ENCODE results near the gene ZNF816.
"Not testable (repeated sequence)": the region's sequence is repeated elsewhere in the genome, so short reads cannot be mapped to it uniquely, and the experiment has no call there.

ZNF816 gene

GRCh38 chr19:52945652-52946321 is 16.9 kb downstream of the ZNF816 start:
- no peaks in the 10 kb centered on the region for H3K27me3 Mint-ChIP-seq
- H3K27ac Mint-ChIP-seq, result no peak overlapping the region
- peaks cover 50% of the 10 kb centered on the region for H3K36me3 Mint-ChIP-seq (ENCODE audit: low read depth)
- peaks cover 35% of the 10 kb centered on the region for H3K9me3 Mint-ChIP-seq
- H3K4me3 Mint-ChIP-seq, result no peak overlapping the region
- peaks cover 12% of the 10 kb centered on the region for H3K4me1 Mint-ChIP-seq (ENCODE audit: low read depth)

GRCh38 chr19:52944703-52945493 is 17.8 kb downstream of the ZNF816 start:
- H3K27ac Mint-ChIP-seq, H3K4me3 Mint-ChIP-seq, H3K27me3 Mint-ChIP-seq: not testable (repeated sequence)
- H3K9me3 Mint-ChIP-seq, result peaks cover 26% of the 10 kb centered on the region
- H3K36me3 Mint-ChIP-seq (ENCODE audit: low read depth), result peaks cover 41% of the 10 kb centered on the region
- peaks cover 12% of the 10 kb centered on the region for H3K4me1 Mint-ChIP-seq (ENCODE audit: low read depth)

GRCh38 chr19:52943884-52944643 is 18.6 kb downstream of the ZNF816 start:
- no peak overlapping the region for H3K4me3 Mint-ChIP-seq
- H3K27me3 Mint-ChIP-seq, result no peaks in the 10 kb centered on the region
- peaks cover 16% of the 10 kb centered on the region for H3K4me1 Mint-ChIP-seq (ENCODE audit: low read depth)
- peaks cover 34% of the 10 kb centered on the region for H3K36me3 Mint-ChIP-seq (ENCODE audit: low read depth)
- peaks cover 19% of the 10 kb centered on the region for H3K9me3 Mint-ChIP-seq
- H3K27ac Mint-ChIP-seq, result no peak overlapping the region

- peaks cover 24% of the 10 kb centered on the region for H3K9me3 Mint-ChIP-seq
These were observed 19.4 kb downstream of the ZNF816 start for GRCh38 chr19:52943134-52943883.

GRCh38 chr19:52942386-52943133 is 20.1 kb downstream of the ZNF816 start:
- Mint-ChIP-seq H3K4me1 (ENCODE audit: low read depth) (peaks cover 25% of the 10 kb centered on the region), H3K36me3 (ENCODE audit: low read depth) (peaks cover 41% of the 10 kb centered on the region), H3K27me3 (no peaks in the 10 kb centered on the region), H3K4me3 (peak overlapping the region; percentile 94), H3K27ac (peak overlapping the region; percentile 95), H3K9me3 (peaks cover 20% of the 10 kb centered on the region)

More at GRCh38 chr19:52943134-52943883, 19.4 kb downstream of the ZNF816 start:
- H3K27me3 Mint-ChIP-seq, result no peaks in the 10 kb centered on the region
- H3K36me3 Mint-ChIP-seq (ENCODE audit: low read depth), result peaks cover 42% of the 10 kb centered on the region
- peak overlapping the region; percentile 94 for H3K4me3 Mint-ChIP-seq
- H3K27ac Mint-ChIP-seq, result no peak overlapping the region
- H3K4me1 Mint-ChIP-seq (ENCODE audit: low read depth), result peaks cover 23% of the 10 kb centered on the region

- peaks cover 25% of the 10 kb centered on the region for H3K4me1 Mint-ChIP-seq (ENCODE audit: low read depth)
- peak overlapping the region; percentile 95 for H3K27ac Mint-ChIP-seq
- peak overlapping the region; percentile 94 for H3K4me3 Mint-ChIP-seq
- H3K36me3 Mint-ChIP-seq (ENCODE audit: low read depth), result peaks cover 44% of the 10 kb centered on the region
- H3K9me3 Mint-ChIP-seq, result peaks cover 22% of the 10 kb centered on the region
- H3K27me3 Mint-ChIP-seq, result no peaks in the 10 kb centered on the region
These were observed 20.7 kb downstream of the ZNF816 start for GRCh38 chr19:52941941-52942385.

GRCh38 chr19:52941523-52941922 is 21.2 kb downstream of the ZNF816 start:
- H3K27me3 Mint-ChIP-seq, result not testable (repeated sequence)
- Mint-ChIP-seq H3K27ac (peak overlapping the region; percentile 95), H3K4me3 (peak overlapping the region; percentile 94), H3K4me1 (ENCODE audit: low read depth) (peaks cover 27% of the 10 kb centered on the region), H3K9me3 (peaks cover 27% of the 10 kb centered on the region), H3K36me3 (ENCODE audit: low read depth) (peaks cover 48% of the 10 kb centered on the region)

GRCh38 chr19:52940905-52941304 is 21.8 kb downstream of the ZNF816 start:
- Mint-ChIP-seq H3K9me3 (peaks cover 33% of the 10 kb centered on the region), H3K4me1 (ENCODE audit: low read depth) (peaks cover 31% of the 10 kb centered on the region), H3K4me3 (peak overlapping the region; percentile 94), H3K36me3 (ENCODE audit: low read depth) (peaks cover 51% of the 10 kb centered on the region)
- H3K27ac Mint-ChIP-seq, H3K27me3 Mint-ChIP-seq: not testable (repeated sequence)

GRCh38 chr19:52938761-52939160 is 23.9 kb downstream of the ZNF816 start:
- H3K27ac Mint-ChIP-seq, result peak overlapping the region; percentile 36
- H3K36me3 Mint-ChIP-seq (ENCODE audit: low read depth), result peaks cover 57% of the 10 kb centered on the region
- peaks cover 22% of the 10 kb centered on the region for H3K9me3 Mint-ChIP-seq
- no peak overlapping the region for H3K4me3 Mint-ChIP-seq
- H3K4me1 Mint-ChIP-seq (ENCODE audit: low read depth), result peaks cover 32% of the 10 kb centered on the region
- H3K27me3 Mint-ChIP-seq, result no peaks in the 10 kb centered on the region

- peaks cover 28% of the 10 kb centered on the region for H3K4me1 Mint-ChIP-seq (ENCODE audit: low read depth)
- no peaks in the 10 kb centered on the region for H3K27me3 Mint-ChIP-seq
- H3K9me3 Mint-ChIP-seq, result peaks cover 31% of the 10 kb centered on the region
- H3K36me3 Mint-ChIP-seq (ENCODE audit: low read depth), result peaks cover 67% of the 10 kb centered on the region
- no peak overlapping the region for H3K27ac Mint-ChIP-seq
- no peak overlapping the region for H3K4me3 Mint-ChIP-seq
These were observed 25.7 kb downstream of the ZNF816 start for GRCh38 chr19:52936954-52937325.

GRCh38 chr19:52936151-52936953 is 26.3 kb downstream of the ZNF816 start:
- Mint-ChIP-seq H3K27me3 (no peaks in the 10 kb centered on the region), H3K27ac (no peak overlapping the region), H3K4me1 (ENCODE audit: low read depth) (peaks cover 22% of the 10 kb centered on the region), H3K36me3 (ENCODE audit: low read depth) (peaks cover 61% of the 10 kb centered on the region), H3K4me3 (no peak overlapping the region), H3K9me3 (peaks cover 30% of the 10 kb centered on the region)

- Mint-ChIP-seq H3K4me3 (no peak overlapping the region), H3K36me3 (ENCODE audit: low read depth) (peaks cover 57% of the 10 kb centered on the region), H3K27ac (no peak overlapping the region), H3K4me1 (ENCODE audit: low read depth) (peaks cover 19% of the 10 kb centered on the region), H3K27me3 (no peaks in the 10 kb centered on the region), H3K9me3 (peaks cover 27% of the 10 kb centered on the region)
These were observed 27.2 kb downstream of the ZNF816 start for GRCh38 chr19:52935434-52935833.

GRCh38 chr19:52924641-52925040 is 38.0 kb downstream of the ZNF816 start:
- H3K9me3 Mint-ChIP-seq, result peaks cover 20% of the 10 kb centered on the region
- peaks cover 26% of the 10 kb centered on the region for H3K4me1 Mint-ChIP-seq (ENCODE audit: low read depth)
- H3K27me3 Mint-ChIP-seq, H3K27ac Mint-ChIP-seq, H3K4me3 Mint-ChIP-seq: not testable (repeated sequence)
- peaks cover 36% of the 10 kb centered on the region for H3K36me3 Mint-ChIP-seq (ENCODE audit: low read depth)

Measured in stimulated activated naive CD8-positive, alpha-beta T cell treated with anti-CD3 and anti-CD28 coated beads, Interleukin-15, Interleukin-2, amounts not matched to agents 100 ng/mL and 50 ng/mL, for 24 hours (primary cell).